ENCODE data around the gene NOTCH3.

DNA sequence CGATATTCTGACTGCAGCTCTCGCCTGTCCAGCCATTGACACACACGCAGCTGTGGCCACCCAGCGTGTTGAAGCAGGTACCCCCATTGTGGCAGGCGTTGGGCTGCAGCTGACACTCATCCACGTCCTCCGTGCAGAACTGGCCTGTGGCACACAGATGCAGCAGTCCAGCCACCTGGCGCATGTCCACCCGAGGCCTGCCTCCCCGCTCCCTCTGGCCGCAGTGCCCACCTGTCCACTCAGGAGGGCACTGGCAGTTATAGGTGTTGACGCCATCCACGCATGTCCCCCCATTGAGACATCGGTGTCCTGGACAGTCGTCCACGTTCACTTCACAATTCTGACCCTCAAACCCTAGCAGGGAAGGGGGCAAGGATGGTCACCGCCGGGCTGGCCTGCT is 9.3 kb downstream of the NOTCH3 start:
- no peak for TF ChIP-seq CTCF (IDR thresholded peaks at IDR 0.05)
- no peak for TF ChIP-seq POLR2A (IDR thresholded peaks at IDR 0.05)
- no peak for TF ChIP-seq EP300 (IDR thresholded peaks at IDR 0.05)

All from ovary (tissue), 3 donors.